NCI-H460 (cell line): ENCODE measurements around the gene EIF5. TPM values are rescaled to one million over a fixed set of nuclear protein-coding genes. Genes with fewer than 3 reads are reported as not detected.

Source experiments
- DNase-seq: peaks from one replicate; pipeline ENCODE4 v3.0.0-alpha.2; 2016; ENCODE audit warnings: low read depth; ENCODE audit errors: extremely low read depth
- total RNA-seq: library from RNA; depleted of rRNA; stranded (reverse); fragments of >200 nt; shearing (Covaris generic); gene quantifications from 2 replicates; pipeline ENCODE4 v1.2.3, GENCODE V29; 2014

EIF5 gene
- total RNA-seq, 1 experiment from 2014 or later, result 204 TPM

GRCh38 chr14:103308717-103309616, 25.1 kb upstream of the EIF5 start:
- DNase-seq, result no peak

GRCh38 chr14:103310576-103311095, 23.4 kb upstream of the EIF5 start:
- no peak for DNase-seq

GRCh38 chr14:103311171-103311997, 22.7 kb upstream of the EIF5 start:
- no peak for DNase-seq

- DNase-seq, result no peak
Observed at GRCh38 chr14:103312006-103312635, 21.9 kb upstream of the EIF5 start.

- no peak for DNase-seq
Observed at GRCh38 chr14:103313704-103314103, 20.3 kb upstream of the EIF5 start.

GRCh38 chr14:103314496-103315277, 19.4 kb upstream of the EIF5 start:
- no peak for DNase-seq

- DNase-seq, result no peak
Observed at GRCh38 chr14:103315351-103315911, 18.6 kb upstream of the EIF5 start.

- DNase-seq, result no peak
Observed at GRCh38 chr14:103315941-103316340, 18.1 kb upstream of the EIF5 start.

- DNase-seq, result no peak
Observed at GRCh38 chr14:103316721-103317121, 17.3 kb upstream of the EIF5 start.

GRCh38 chr14:103317251-103317650, 16.8 kb upstream of the EIF5 start:
- DNase-seq, result no peak

GRCh38 chr14:103317976-103318580, 16.0 kb upstream of the EIF5 start:
- no peak for DNase-seq

GRCh38 chr14:103318750-103319419, 15.2 kb upstream of the EIF5 start:
- no peak for DNase-seq

- no peak for DNase-seq
Observed at GRCh38 chr14:103319422-103319821, 14.6 kb upstream of the EIF5 start.

GRCh38 chr14:103326078-103326477, 8.0 kb upstream of the EIF5 start:
- no peak for DNase-seq

- no peak for DNase-seq
Observed at GRCh38 chr14:103328941-103329340, 5.1 kb upstream of the EIF5 start.

- no peak for DNase-seq
Observed at GRCh38 chr14:103329401-103330347, 4.4 kb upstream of the EIF5 start.

GRCh38 chr14:103330536-103330935, 3.5 kb upstream of the EIF5 start:
- DNase-seq, result no peak
